CD4-positive, alpha-beta T cell treated with Interleukin-15 for 4 hours (primary cell): ENCODE data around the gene POLDIP3.
"Not testable (repeated sequence)": the region's sequence is repeated elsewhere in the genome, so short reads cannot be mapped to it uniquely, and the experiment has no call there.

Experiments used
- DNase-seq: peaks from one replicate; pipeline ENCODE4 v3.0.0-alpha.2; 2020; ENCODE audit warnings: low spot score

Gene POLDIP3

GRCh38 chr22:42553475-42554361, 61.0 kb downstream of the POLDIP3 start, which contains the start of gene SERHL2:
SERHL2 (plus strand) TSS chr22:42553956; CDS start chr22:42554021, 65 bp downstream.
- peak; percentile 75 for DNase-seq

- DNase-seq = not testable (repeated sequence)
These were observed 62.4 kb downstream of the POLDIP3 start for GRCh38 chr22:42552294-42552647.

GRCh38 chr22:42549331-42550060, 65.2 kb downstream of the POLDIP3 start:
- DNase-seq = no peak

- DNase-seq = no peak
These were observed 65.9 kb downstream of the POLDIP3 start for GRCh38 chr22:42548597-42549330.

- not testable (repeated sequence) for DNase-seq
These were observed 66.6 kb downstream of the POLDIP3 start for GRCh38 chr22:42548126-42548525.

- no peak for DNase-seq
These were observed 67.1 kb downstream of the POLDIP3 start for GRCh38 chr22:42547562-42547961.

GRCh38 chr22:42544686-42545085, 70.0 kb downstream of the POLDIP3 start:
- DNase-seq = no peak

GRCh38 chr22:42539236-42539771, 75.4 kb downstream of the POLDIP3 start:
- not testable (repeated sequence) for DNase-seq

GRCh38 chr22:42537199-42537831, 77.4 kb downstream of the POLDIP3 start:
- DNase-seq = not testable (repeated sequence)

- not testable (repeated sequence) for DNase-seq
These were observed 78.0 kb downstream of the POLDIP3 start for GRCh38 chr22:42536634-42537033.

- no peak for DNase-seq
These were observed 78.5 kb downstream of the POLDIP3 start for GRCh38 chr22:42536166-42536565.

GRCh38 chr22:42535082-42535731, 79.5 kb downstream of the POLDIP3 start:
- not testable (repeated sequence) for DNase-seq
